Muscle layer of colon (tissue), 2 donors: ENCODE data around the gene HECTD4.
A peak's percentile ranks its signal among the peaks of the same experiment; 100 is the strongest.
"Not testable (repeated sequence)": the region's sequence is repeated elsewhere in the genome, so short reads cannot be mapped to it uniquely, and the experiment has no call there.

Experiments
- H3K27ac ChIP-seq: one replicate; pipeline ENCODE4 v1.7.0; 2013; ENCODE audit warnings: low read depth, mild to moderate bottlenecking, low read length, moderate library complexity
- H3K27me3 ChIP-seq, 2 donors: one replicate each; pipeline ENCODE4 v1.7.0; 2013; ENCODE audit warnings: low read length in 2 of 2, mild to moderate bottlenecking in 2 of 2; ENCODE audit not compliant: insufficient read depth in 2 of 2, control insufficient read depth in 1 of 2
- H3K36me3 ChIP-seq: one replicate; pipeline ENCODE4 v1.7.0; 2013; ENCODE audit warnings: mild to moderate bottlenecking, low read length; ENCODE audit not compliant: insufficient read depth
- H3K4me1 ChIP-seq: one replicate; pipeline ENCODE4 v1.7.0; 2013; ENCODE audit warnings: mild to moderate bottlenecking, low read length; ENCODE audit not compliant: insufficient read depth
- H3K4me3 ChIP-seq, 2 donors: one replicate each; pipeline ENCODE4 v1.7.0; 2013; ENCODE audit warnings: low read length in 2 of 2, low read depth in 1 of 2, mild to moderate bottlenecking in 1 of 2, moderate library complexity in 1 of 2
- H3K9ac ChIP-seq: one replicate; pipeline ENCODE4 v1.7.0; 2013; ENCODE audit warnings: low read length
- H3K9me3 ChIP-seq: one replicate; pipeline ENCODE4 v1.7.0; 2013; ENCODE audit warnings: mild to moderate bottlenecking, low read length
- donor health status: abdominal sarcoma.
- donor health status: Adenocarcinoma of cecum.

Gene HECTD4

DNA sequence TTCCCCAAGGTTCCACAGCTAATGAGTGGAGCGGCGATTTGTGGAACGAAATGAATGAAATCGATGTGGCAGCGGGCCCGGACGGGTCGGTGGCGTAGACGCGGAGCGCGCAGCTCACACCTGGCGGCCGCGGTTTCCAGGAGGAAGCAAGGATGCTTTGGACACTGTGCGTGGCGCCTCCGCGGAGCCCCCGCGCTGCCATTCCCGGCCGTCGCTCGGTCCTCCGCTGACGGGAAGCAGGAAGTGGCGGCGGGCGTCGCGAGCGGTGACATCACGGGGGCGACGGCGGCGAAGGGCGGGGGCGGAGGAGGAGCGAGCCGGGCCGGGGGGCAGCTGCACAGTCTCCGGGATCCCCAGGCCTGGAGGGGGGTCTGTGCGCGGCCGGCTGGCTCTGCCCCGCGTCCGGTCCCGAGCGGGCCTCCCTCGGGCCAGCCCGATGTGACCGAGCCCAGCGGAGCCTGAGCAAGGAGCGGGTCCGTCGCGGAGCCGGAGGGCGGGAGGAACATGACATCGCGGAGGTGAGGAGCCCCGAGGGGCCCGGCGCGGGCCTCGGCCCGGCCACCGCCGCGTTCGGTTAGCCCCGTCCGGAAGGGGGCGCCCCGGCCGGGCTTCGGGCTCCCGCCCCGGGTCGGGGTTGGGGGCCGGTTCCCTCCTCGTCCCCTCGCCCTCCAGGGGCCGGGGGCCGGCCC, 36.5 kb upstream of the HECTD4 start, which contains the start of gene PTPN11:
Gene PTPN11, plus strand, starts transcription at position 340 of the 689 bp plus-strand sequence. Its CDS starts 165 bp downstream, at position 505.
- peak within 1 kb of the TSS; percentile 98 for H3K27ac ChIP-seq
- peak within 1 kb of the TSS; percentile 94 for H3K9ac ChIP-seq
- H3K4me3 ChIP-seq = peak within 1 kb of the TSS; percentile 89 to 97
- H3K36me3 ChIP-seq = no peaks in the 10 kb centered on the region
- no peaks in the 10 kb centered on the region for H3K27me3 ChIP-seq
- H3K9me3 ChIP-seq = no peaks in the 10 kb centered on the region
- peaks cover 19% of the 10 kb centered on the region for H3K4me1 ChIP-seq

DNA sequence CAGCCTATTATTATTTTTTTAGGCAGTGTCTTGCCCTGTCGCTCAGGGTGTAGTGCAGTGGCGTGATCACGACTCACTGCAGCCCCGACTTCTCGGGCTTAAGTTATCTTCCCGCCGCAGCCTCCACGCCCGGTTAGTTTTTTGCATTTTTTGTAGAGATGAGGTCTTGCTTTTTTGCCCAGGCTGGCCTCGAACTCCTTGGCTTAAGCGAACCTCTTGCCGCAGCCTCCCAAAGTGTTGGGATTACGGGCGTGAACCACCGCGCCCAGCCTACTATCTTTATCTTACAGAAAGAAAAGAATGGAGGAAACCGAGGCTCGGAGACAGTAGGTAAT, 36.0 kb upstream of the HECTD4 start:
- no peaks in the 10 kb centered on the region for H3K9me3 ChIP-seq
- no peaks in the 10 kb centered on the region for H3K27me3 ChIP-seq
- peaks cover 19% of the 10 kb centered on the region for H3K4me1 ChIP-seq
- peak overlapping the region; percentile 85 for H3K9ac ChIP-seq
- H3K36me3 ChIP-seq = no peaks in the 10 kb centered on the region
- H3K27ac ChIP-seq = peak overlapping the region; percentile 98
- H3K4me3 ChIP-seq = peak overlapping the region; percentile 89 to 97

- H3K36me3 ChIP-seq, H3K9me3 ChIP-seq, H3K27me3 ChIP-seq, H3K4me3 ChIP-seq, H3K9ac ChIP-seq, H3K27ac ChIP-seq: not testable (repeated sequence)
- H3K4me1 ChIP-seq = peaks cover 14% of the 10 kb centered on the region
Measured at GRCh38 chr12:112415457-112415856, 33.2 kb upstream of the HECTD4 start.

- no peak overlapping the region for H3K27ac ChIP-seq
- H3K36me3 ChIP-seq = no peaks in the 10 kb centered on the region
- no peaks in the 10 kb centered on the region for H3K27me3 ChIP-seq
- H3K9me3 ChIP-seq = no peaks in the 10 kb centered on the region
- no peak overlapping the region for H3K9ac ChIP-seq
- peaks cover 3% of the 10 kb centered on the region for H3K4me1 ChIP-seq
- no peak overlapping the region for H3K4me3 ChIP-seq
Measured at GRCh38 chr12:112413855-112414625, 31.8 kb upstream of the HECTD4 start.

GRCh38 chr12:112409906-112410244, 27.6 kb upstream of the HECTD4 start:
- Histone ChIP-seq H3K4me1 (peaks cover 19% of the 10 kb centered on the region), H3K27ac (no peak overlapping the region), H3K4me3 (no peak overlapping the region), H3K9me3 (no peaks in the 10 kb centered on the region), H3K27me3 (no peaks in the 10 kb centered on the region), H3K36me3 (peaks cover 34% of the 10 kb centered on the region), H3K9ac (no peak overlapping the region)

GRCh38 chr12:112409064-112409905, 27.1 kb upstream of the HECTD4 start, which contains the start of gene RPL6:
TSS of gene RPL6 (minus strand) at chr12:112409605. CDS start at chr12:112408656, 949 bp downstream.
- H3K9me3 ChIP-seq = no peaks in the 10 kb centered on the region
- H3K27ac ChIP-seq = peak within 1 kb of the TSS; percentile 83
- no peaks in the 10 kb centered on the region for H3K27me3 ChIP-seq
- H3K4me1 ChIP-seq = peaks cover 19% of the 10 kb centered on the region
- H3K4me3 ChIP-seq = peak within 1 kb of the TSS; percentile 66 to 83
- H3K36me3 ChIP-seq = peaks cover 40% of the 10 kb centered on the region
- peak within 1 kb of the TSS; percentile 79 for H3K9ac ChIP-seq

DNA sequence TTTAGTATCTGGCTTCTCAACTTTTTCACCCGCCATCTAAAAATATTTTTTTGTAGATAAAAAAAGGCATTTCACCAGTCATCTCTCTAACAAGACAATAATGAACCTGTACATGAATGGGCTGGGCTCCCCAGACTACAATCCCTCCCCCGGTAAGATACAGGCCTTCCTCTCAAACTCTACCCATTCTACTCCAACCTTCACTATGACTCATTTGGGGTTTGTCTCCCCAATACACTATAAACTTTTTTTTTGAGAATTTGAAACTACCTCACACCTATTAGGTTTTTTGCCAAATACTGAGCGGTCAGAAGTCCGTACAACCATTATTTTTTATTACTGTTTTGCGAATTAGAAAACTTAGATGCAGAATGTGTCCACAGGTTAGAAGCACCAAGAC, 26.4 kb upstream of the HECTD4 start:
- H3K27me3 ChIP-seq = no peaks in the 10 kb centered on the region
- no peaks in the 10 kb centered on the region for H3K9me3 ChIP-seq
- peak overlapping the region; percentile 79 for H3K9ac ChIP-seq
- peaks cover 44% of the 10 kb centered on the region for H3K36me3 ChIP-seq
- H3K4me3 ChIP-seq = peak overlapping the region; percentile 66 to 83
- peaks cover 19% of the 10 kb centered on the region for H3K4me1 ChIP-seq
- H3K27ac ChIP-seq = peak overlapping the region; percentile 83

DNA sequence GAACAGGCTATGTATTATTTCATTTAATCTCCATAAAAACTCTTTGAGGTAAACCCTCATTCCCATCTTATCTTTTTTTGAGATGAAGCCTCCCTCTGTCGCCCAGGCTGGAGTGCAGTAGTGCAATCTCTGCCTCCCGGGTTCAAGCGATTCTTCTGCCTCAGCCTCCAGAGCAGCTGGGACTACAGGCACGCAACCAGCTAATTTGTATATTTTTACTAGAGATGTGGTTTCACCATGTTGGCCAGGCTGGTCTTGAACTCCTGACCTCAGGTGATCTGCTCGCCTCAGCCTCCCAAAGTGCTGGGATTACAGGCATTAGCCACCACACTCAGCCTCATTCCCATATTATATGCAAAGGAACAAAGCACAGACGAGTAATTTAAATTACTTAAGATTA, 25.5 kb upstream of the HECTD4 start:
- not testable (repeated sequence) for H3K27ac ChIP-seq, H3K9ac ChIP-seq

DNA sequence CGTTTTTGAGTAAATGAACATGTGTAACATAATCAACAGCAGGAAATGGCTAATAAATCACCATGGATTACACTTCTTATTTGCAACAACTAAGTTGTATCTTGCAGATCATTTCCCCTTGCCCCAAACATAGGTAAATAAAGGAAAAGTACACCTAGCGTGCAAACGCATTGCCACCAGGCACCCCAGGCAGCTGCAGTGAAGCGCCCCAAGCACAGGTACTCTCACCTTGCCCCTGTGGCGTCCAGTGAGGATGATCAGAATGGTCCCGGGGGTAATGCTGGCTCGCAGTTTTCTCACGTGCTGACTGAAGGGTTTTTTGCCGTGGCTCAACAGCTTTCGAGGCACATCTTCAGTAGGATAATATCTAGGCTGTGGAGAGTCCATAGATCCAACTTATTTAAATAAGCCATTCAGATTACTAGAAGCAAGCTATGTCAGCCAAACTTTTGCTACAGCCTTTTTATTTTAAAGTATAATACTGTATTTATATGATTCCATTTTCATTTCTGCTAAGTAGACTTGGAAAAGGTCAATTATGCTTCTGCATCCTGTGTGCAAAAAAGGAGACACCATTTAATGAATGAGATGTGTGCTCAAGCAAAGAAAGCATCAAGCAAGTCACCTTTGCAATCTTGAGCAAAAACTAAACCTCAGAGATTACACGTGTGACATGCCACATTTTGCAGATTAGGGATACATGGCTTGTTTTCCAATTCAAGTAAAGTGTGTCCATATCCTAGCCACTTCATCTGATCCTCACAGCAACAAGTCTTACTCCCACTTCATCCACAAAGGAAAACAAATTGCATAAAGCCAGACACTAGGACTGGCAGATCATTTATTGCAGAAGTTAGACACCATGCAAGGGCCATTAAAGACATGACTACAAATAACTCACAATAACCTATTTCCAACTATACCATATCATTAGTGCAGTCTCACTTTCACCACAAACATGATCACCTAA, 24.6 kb upstream of the HECTD4 start:
- Histone ChIP-seq H3K4me1 (peaks cover 19% of the 10 kb centered on the region), H3K27me3 (no peaks in the 10 kb centered on the region), H3K36me3 (peaks cover 44% of the 10 kb centered on the region), H3K9ac (no peak overlapping the region), H3K4me3 (no peak overlapping the region), H3K9me3 (no peaks in the 10 kb centered on the region), H3K27ac (no peak overlapping the region)

More for the DNA sequence above, 25.5 kb upstream of the HECTD4 start:
- H3K4me3 ChIP-seq, H3K27me3 ChIP-seq, H3K9me3 ChIP-seq: not testable (repeated sequence)
- Histone ChIP-seq H3K36me3 (peaks cover 44% of the 10 kb centered on the region), H3K4me1 (peaks cover 19% of the 10 kb centered on the region)

- Histone ChIP-seq H3K27me3 (no peaks in the 10 kb centered on the region), H3K4me1 (peaks cover under 1% of the 10 kb centered on the region), H3K9ac (no peak overlapping the region), H3K27ac (no peak overlapping the region), H3K36me3 (peaks cover 31% of the 10 kb centered on the region), H3K9me3 (no peaks in the 10 kb centered on the region), H3K4me3 (no peak overlapping the region)
Measured at GRCh38 chr12:112401903-112402498, 19.8 kb upstream of the HECTD4 start.
